Measurements from ENCODE around the gene IGFBP1.
A peak's percentile ranks its signal among the peaks of the same experiment; 100 is the strongest.

Gene IGFBP1

DNA sequence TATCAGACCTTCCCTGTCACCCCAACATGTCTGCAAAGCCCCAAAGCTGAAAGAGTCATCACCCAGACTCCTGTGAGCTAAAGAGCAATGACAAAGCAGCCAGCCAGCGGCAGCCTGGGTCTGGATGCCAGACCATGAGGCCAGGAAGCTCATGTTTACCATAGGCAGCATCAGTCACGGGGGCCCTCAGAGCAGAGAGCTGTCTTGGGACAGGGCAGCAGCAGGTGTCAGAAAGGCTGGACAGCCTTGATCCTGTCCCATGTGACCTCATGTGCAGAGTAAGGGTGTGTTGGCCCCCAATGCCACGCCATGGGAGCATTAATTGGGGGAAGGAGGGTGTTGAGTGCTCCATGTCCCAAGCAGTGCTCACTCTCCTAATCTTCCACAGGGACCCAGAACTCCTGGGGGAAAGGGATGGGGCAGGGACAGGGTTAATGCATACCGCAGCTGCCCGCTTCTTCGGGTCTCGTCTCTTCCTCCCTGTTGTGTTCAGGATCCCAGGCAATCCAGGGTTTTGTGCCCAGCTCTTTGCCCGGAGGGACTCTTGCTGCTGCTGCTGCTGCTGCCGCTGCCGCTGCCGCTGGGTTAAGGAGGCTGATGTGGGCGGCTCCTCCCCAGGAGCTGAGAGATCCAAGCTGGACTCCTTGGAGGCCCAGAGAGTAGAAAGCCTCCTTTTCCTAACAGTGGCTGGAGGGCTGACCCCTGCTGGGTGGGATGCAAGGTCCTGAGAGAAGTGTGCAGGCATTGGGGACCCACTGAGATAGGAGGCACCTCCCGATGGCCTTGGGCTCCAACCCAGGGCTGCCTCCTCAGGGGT is 22.5 kb upstream of the IGFBP1 start:
- TF ChIP-seq, protein P1, sequence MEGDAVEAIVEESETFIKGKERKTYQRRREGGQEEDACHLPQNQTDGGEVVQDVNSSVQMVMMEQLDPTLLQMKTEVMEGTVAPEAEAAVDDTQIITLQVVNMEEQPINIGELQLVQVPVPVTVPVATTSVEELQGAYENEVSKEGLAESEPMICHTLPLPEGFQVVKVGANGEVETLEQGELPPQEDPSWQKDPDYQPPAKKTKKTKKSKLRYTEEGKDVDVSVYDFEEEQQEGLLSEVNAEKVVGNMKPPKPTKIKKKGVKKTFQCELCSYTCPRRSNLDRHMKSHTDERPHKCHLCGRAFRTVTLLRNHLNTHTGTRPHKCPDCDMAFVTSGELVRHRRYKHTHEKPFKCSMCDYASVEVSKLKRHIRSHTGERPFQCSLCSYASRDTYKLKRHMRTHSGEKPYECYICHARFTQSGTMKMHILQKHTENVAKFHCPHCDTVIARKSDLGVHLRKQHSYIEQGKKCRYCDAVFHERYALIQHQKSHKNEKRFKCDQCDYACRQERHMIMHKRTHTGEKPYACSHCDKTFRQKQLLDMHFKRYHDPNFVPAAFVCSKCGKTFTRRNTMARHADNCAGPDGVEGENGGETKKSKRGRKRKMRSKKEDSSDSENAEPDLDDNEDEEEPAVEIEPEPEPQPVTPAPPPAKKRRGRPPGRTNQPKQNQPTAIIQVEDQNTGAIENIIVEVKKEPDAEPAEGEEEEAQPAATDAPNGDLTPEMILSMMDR (IDR thresholded peaks at IDR 0.05; ENCODE audit: low read depth, low read length, missing control alignments): no peak
- in situ Hi-C loops (cut with HindIII; ENCODE audit: low sequenced_read_pairs): no loop called here
- no peak for DNase-seq (ENCODE audit: low read depth)
- H3K4me3 ChIP-seq (ENCODE audit: low read depth, low read length): no peak overlapping the region

DNA sequence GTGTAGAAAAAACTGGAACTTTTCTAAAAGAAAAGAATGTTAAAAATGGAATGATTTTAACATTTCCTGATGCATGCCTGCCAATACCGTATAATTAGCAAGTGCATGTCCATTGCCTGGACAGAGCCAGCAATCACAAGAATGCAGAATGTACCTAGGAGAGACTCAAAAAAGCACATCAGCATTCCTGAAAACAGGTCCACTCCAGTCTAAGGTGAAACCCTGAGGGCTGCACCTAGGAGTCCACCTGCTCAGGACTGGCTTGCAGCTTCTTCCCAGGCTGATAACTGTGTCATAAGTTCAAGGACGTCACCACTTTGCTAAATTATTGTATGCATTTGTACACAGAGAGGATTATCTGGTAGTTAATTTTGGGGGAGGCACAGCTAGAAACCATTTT is 20.8 kb upstream of the IGFBP1 start:
- no peak for DNase-seq (ENCODE audit: low read depth)
- TF ChIP-seq, protein P1 (IDR thresholded peaks at IDR 0.05; ENCODE audit: low read depth, low read length, missing control alignments): no peak
- in situ Hi-C loops (cut with HindIII; ENCODE audit: low sequenced_read_pairs): no loop called here
- no peak overlapping the region for H3K4me3 ChIP-seq (ENCODE audit: low read depth, low read length)

DNA sequence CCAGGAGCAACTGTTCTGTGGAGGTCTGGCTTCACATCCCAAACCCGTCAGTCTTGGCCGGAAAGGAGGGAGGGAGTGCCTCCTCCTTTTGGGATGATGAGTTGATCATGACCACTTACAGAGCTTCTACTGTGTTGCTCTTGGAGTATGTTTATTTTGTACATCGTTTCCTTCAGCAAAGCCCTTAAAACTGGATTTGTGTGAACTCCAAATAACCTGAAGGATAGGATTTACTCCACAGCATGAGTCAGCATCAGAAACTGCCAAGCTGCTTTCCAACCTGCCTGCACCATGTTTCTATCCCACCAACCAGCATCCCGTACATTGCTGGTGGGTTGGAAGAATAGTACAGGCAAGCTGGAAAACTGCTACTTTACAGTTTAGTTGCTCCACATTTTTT is 18.9 kb upstream of the IGFBP1 start:
- DNase-seq (ENCODE audit: low read depth): no peak
- TF ChIP-seq, protein P1 (IDR thresholded peaks at IDR 0.05; ENCODE audit: low read depth, low read length, missing control alignments): no peak
- no peak overlapping the region for H3K4me3 ChIP-seq (ENCODE audit: low read depth, low read length)
- in situ Hi-C loops (cut with HindIII; ENCODE audit: low sequenced_read_pairs): no loop called here

DNA sequence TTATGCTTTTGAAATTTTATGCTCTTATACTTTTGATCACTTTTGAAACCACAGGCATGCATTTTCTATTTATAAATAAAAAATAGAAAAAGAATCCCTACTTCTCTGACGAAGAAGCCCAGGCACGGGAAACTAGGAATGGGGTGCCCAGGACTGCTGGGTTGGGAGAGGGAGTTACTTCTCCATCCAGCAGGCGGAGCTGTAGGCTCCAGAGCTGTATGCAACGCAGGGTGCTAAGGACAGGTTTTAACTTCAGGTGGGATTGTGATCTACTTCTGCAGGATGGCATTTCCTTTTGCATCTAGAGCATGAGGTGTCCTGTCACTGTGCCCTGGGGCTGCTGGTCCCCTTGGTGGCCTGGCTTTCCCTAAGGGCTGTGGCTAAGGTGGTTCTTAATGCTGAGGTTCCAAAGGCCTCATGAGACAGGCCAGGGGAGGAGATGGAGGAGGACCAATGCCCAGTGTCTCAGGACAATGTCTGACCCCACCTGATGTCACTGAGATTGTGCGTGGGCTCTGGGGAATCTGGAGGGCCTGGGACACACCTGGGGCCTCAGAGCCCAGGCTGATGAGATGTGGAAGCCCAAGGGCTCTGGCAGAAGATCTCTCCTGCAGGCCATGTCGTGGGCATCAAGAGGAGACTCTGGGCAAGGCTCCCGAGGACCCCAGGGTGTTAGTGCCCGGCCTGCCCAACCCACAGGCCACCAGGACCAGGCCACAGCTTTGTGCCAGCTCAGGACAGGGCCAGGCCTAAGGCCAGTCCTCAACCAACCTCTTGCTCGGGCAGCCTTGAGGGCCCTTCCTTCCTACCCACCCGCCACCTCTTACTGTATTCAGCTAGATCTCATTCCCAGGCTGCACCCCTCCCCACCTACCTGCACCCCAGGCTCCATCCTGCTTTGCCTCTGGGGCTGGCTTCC is 15.9 kb upstream of the IGFBP1 start:
- DNase-seq (ENCODE audit: low read depth): no peak
- H3K4me3 ChIP-seq (ENCODE audit: low read depth, low read length): no peak overlapping the region
- in situ Hi-C loops (cut with HindIII; ENCODE audit: low sequenced_read_pairs): no loop called here
- TF ChIP-seq, protein P1 (IDR thresholded peaks at IDR 0.05; ENCODE audit: low read depth, low read length, missing control alignments): peak; percentile 54

DNA sequence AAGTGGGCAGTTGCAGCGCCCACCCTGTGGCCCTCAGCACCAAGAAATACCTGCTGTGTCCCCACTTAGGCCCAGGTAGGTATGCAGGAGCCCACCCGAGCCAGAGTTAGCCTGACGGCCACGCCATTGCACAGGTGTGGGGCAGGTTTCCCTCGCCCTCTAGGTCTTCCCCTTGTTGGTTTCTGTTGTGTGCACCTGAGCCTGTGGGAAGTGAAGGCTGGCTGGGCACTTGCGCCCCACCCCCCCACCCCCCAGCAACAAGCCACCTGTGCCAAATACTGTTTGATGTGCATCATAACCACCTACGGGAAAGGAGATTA is 15.3 kb upstream of the IGFBP1 start, which contains the start of gene CCDC201:
Gene CCDC201, minus strand, starts transcription at position 48 of the 320 bp plus-strand sequence. CDS start 75 bp downstream, outside the sequence.
- DNase-seq (ENCODE audit: low read depth): no peak
- TF ChIP-seq, protein P1 (IDR thresholded peaks at IDR 0.05; ENCODE audit: low read depth, low read length, missing control alignments): no peak
- no peak within 1 kb of the TSS for H3K4me3 ChIP-seq (ENCODE audit: low read depth, low read length)
- in situ Hi-C loops (cut with HindIII; ENCODE audit: low sequenced_read_pairs): no loop called here

DNA sequence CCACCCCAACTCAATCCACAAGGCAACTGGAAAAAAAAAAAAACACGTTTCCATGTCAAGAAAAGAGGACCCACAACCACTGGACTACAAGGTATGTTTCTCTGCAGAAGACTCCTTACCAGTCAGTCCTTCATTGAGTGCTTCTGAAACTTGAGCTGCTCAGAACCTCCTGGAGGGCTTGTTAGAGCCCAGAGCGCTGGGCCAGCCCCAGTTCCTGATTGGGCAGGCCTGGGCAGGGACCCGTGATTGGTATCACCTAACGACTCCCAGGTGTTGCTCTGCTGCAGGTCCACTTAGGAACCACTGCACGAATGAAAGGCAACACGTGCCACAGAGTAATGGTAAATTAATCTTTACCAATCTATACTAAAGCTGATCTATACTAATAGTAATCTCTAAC is 14.9 kb upstream of the IGFBP1 start:
- TF ChIP-seq, protein P1 (IDR thresholded peaks at IDR 0.05; ENCODE audit: low read depth, low read length, missing control alignments): no peak
- no peak for DNase-seq (ENCODE audit: low read depth)
- H3K4me3 ChIP-seq (ENCODE audit: low read depth, low read length): no peak overlapping the region
- in situ Hi-C loops (cut with HindIII; ENCODE audit: low sequenced_read_pairs): no loop called here

All from astrocyte of the cerebellum (primary cell).